Measurements from ENCODE around the gene KIAA0513. TPM values are rescaled to one million over a fixed set of nuclear protein-coding genes. Genes with fewer than 3 reads are reported as not detected.

KIAA0513 gene
- total and polyA plus RNA-seq, 5 donors from 2014 or later: 1.5 to 7.5 (median 3.3) TPM

GRCh38 chr16:85128079-85128837, 100.7 kb downstream of the KIAA0513 start:
- no peaks in the 10 kb centered on the region for H3K27me3 Mint-ChIP-seq
- no peak for ATAC-seq (ENCODE audit: low read depth in 2 of 2)
- H3K36me3 Mint-ChIP-seq: no peaks in the 10 kb centered on the region

GRCh38 chr16:85129876-85130704, 102.5 kb downstream of the KIAA0513 start:
- no peaks in the 10 kb centered on the region for H3K4me1 Mint-ChIP-seq
- H3K36me3 ChIP-seq (ENCODE audit: control insufficient read depth, insufficient read depth, low read length): no peaks in the 10 kb centered on the region
- DNase-seq (no peak), ATAC-seq (ENCODE audit: low read depth in 2 of 2) (no peak)
- H3K36me3 Mint-ChIP-seq: no peaks in the 10 kb centered on the region
- H3K27me3 Mint-ChIP-seq: no peaks in the 10 kb centered on the region
- no peaks in the 10 kb centered on the region for H3K9me3 ChIP-seq (ENCODE audit: control insufficient read depth in 2 of 2, low read length in 2 of 2)
- H3K9me3 Mint-ChIP-seq: no peaks in the 10 kb centered on the region
- H3K4me3 ChIP-seq (ENCODE audit: low read depth, low read length): no peak overlapping the region
- no peak overlapping the region for H3K27ac ChIP-seq (ENCODE audit: insufficient read depth, low read length, poor library complexity, severe bottlenecking)
- no peaks in the 10 kb centered on the region for H3K27me3 ChIP-seq (ENCODE audit: control insufficient read depth, insufficient read depth, low read length)
- no peak overlapping the region for H3K27ac Mint-ChIP-seq
- no peaks in the 10 kb centered on the region for H3K4me1 ChIP-seq (ENCODE audit: control insufficient read depth, insufficient read depth, low read length, poor library complexity, severe bottlenecking)
- H3K4me3 Mint-ChIP-seq: no peak overlapping the region

More at GRCh38 chr16:85128079-85128837, 100.7 kb downstream of the KIAA0513 start:
- Histone ChIP-seq H3K4me3 (ENCODE audit: low read depth, low read length) (no peak overlapping the region), H3K27me3 (ENCODE audit: control insufficient read depth, insufficient read depth, low read length) (no peaks in the 10 kb centered on the region), H3K4me1 (ENCODE audit: control insufficient read depth, insufficient read depth, low read length, poor library complexity, severe bottlenecking) (no peaks in the 10 kb centered on the region), H3K9me3 (ENCODE audit: control insufficient read depth in 2 of 2, low read length in 2 of 2) (no peaks in the 10 kb centered on the region), H3K36me3 (ENCODE audit: control insufficient read depth, insufficient read depth, low read length) (no peaks in the 10 kb centered on the region), H3K27ac (ENCODE audit: insufficient read depth, low read length, poor library complexity, severe bottlenecking) (no peak overlapping the region)
- Mint-ChIP-seq H3K4me3 (no peak overlapping the region), H3K27ac (no peak overlapping the region), H3K9me3 (no peaks in the 10 kb centered on the region), H3K4me1 (no peaks in the 10 kb centered on the region)
- no peak for DNase-seq

DNA sequence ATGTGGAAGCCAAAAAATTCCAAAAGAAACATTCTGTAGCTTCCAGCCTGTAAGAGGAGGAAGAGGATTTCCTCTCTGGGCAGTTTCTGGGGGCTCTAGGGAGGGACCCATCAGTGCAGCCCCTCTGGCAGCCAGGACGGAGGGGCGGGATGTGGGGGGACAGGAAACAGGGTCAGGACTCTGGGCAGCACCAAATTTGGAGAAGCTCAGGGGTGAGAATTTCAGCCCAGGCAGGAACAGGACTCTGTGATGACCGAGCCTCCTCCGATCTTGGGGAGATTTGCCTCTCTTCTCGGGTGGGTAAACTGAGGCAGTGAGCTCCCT, 103.1 kb downstream of the KIAA0513 start:
- no peaks in the 10 kb centered on the region for H3K36me3 Mint-ChIP-seq

GRCh38 chr16:85132456-85133289, 105.1 kb downstream of the KIAA0513 start:
- Histone ChIP-seq H3K27me3 (ENCODE audit: control insufficient read depth, insufficient read depth, low read length) (no peaks in the 10 kb centered on the region), H3K27ac (ENCODE audit: insufficient read depth, low read length, poor library complexity, severe bottlenecking) (no peak overlapping the region), H3K9me3 (ENCODE audit: control insufficient read depth in 2 of 2, low read length in 2 of 2) (no peaks in the 10 kb centered on the region), H3K36me3 (ENCODE audit: control insufficient read depth, insufficient read depth, low read length) (no peaks in the 10 kb centered on the region), H3K4me3 (ENCODE audit: low read depth, low read length) (no peak overlapping the region), H3K4me1 (ENCODE audit: control insufficient read depth, insufficient read depth, low read length, poor library complexity, severe bottlenecking) (no peaks in the 10 kb centered on the region)
- Mint-ChIP-seq H3K36me3 (no peaks in the 10 kb centered on the region), H3K9me3 (no peaks in the 10 kb centered on the region), H3K27me3 (peaks cover 14% of the 10 kb centered on the region), H3K4me1 (peaks cover 0 to 4% (median 0%) of the 10 kb centered on the region in 4 donors), H3K27ac (no peak overlapping the region), H3K4me3 (no peak overlapping the region)
- no peak for ATAC-seq (ENCODE audit: low read depth in 2 of 2)
- DNase-seq: no peak

More for the DNA sequence above, 103.1 kb downstream of the KIAA0513 start:
- Histone ChIP-seq H3K36me3 (ENCODE audit: control insufficient read depth, insufficient read depth, low read length) (no peaks in the 10 kb centered on the region), H3K4me3 (ENCODE audit: low read depth, low read length) (no peak overlapping the region), H3K27ac (ENCODE audit: insufficient read depth, low read length, poor library complexity, severe bottlenecking) (no peak overlapping the region), H3K4me1 (ENCODE audit: control insufficient read depth, insufficient read depth, low read length, poor library complexity, severe bottlenecking) (no peaks in the 10 kb centered on the region), H3K27me3 (ENCODE audit: control insufficient read depth, insufficient read depth, low read length) (no peaks in the 10 kb centered on the region), H3K9me3 (ENCODE audit: control insufficient read depth in 2 of 2, low read length in 2 of 2) (no peaks in the 10 kb centered on the region)
- no peak overlapping the region for H3K27ac Mint-ChIP-seq
- ATAC-seq (ENCODE audit: low read depth in 2 of 2): no peak
- DNase-seq: no peak
- H3K4me3 Mint-ChIP-seq: no peak overlapping the region
- H3K27me3 Mint-ChIP-seq: peaks cover under 1% of the 10 kb centered on the region
- no peaks in the 10 kb centered on the region for H3K4me1 Mint-ChIP-seq
- H3K9me3 Mint-ChIP-seq: no peaks in the 10 kb centered on the region

DNA sequence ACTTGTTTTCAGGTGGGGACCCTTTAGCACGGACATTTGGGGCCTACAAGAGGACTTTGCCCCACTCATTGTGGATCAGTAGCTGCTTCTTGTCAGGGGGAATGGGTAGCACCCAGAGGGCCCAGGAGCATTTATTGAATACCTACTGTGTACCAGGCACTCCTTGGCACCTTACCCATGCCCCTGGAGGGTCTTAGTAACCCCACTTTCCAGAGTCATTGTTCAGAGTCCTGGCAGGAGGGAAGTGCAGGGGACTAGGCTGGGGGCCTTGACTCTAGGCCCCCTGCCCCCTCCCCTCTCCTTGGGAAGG, 105.7 kb downstream of the KIAA0513 start:
- Mint-ChIP-seq H3K9me3 (no peaks in the 10 kb centered on the region), H3K4me3 (no peak overlapping the region), H3K27ac (no peak overlapping the region), H3K4me1 (peaks cover 0 to 7% (median 0%) of the 10 kb centered on the region in 4 donors), H3K27me3 (peaks cover 19% of the 10 kb centered on the region), H3K36me3 (no peaks in the 10 kb centered on the region)
- DNase-seq (no peak), ATAC-seq (ENCODE audit: low read depth in 2 of 2) (no peak)
- Histone ChIP-seq H3K9me3 (ENCODE audit: control insufficient read depth in 2 of 2, low read length in 2 of 2) (no peaks in the 10 kb centered on the region), H3K36me3 (ENCODE audit: control insufficient read depth, insufficient read depth, low read length) (no peaks in the 10 kb centered on the region), H3K27ac (ENCODE audit: insufficient read depth, low read length, poor library complexity, severe bottlenecking) (no peak overlapping the region), H3K4me3 (ENCODE audit: low read depth, low read length) (no peak overlapping the region), H3K27me3 (ENCODE audit: control insufficient read depth, insufficient read depth, low read length) (no peaks in the 10 kb centered on the region), H3K4me1 (ENCODE audit: control insufficient read depth, insufficient read depth, low read length, poor library complexity, severe bottlenecking) (no peaks in the 10 kb centered on the region)

GRCh38 chr16:85134076-85134788, 106.6 kb downstream of the KIAA0513 start:
- Mint-ChIP-seq H3K36me3 (no peaks in the 10 kb centered on the region), H3K9me3 (no peaks in the 10 kb centered on the region), H3K27me3 (peaks cover 29% of the 10 kb centered on the region), H3K4me1 (peaks cover 0 to 7% (median 0%) of the 10 kb centered on the region in 4 donors), H3K27ac (no peak overlapping the region), H3K4me3 (no peak overlapping the region)
- no peak for ATAC-seq (ENCODE audit: low read depth in 2 of 2)
- Histone ChIP-seq H3K4me3 (ENCODE audit: low read depth, low read length) (no peak overlapping the region), H3K27ac (ENCODE audit: insufficient read depth, low read length, poor library complexity, severe bottlenecking) (no peak overlapping the region), H3K9me3 (ENCODE audit: control insufficient read depth in 2 of 2, low read length in 2 of 2) (no peaks in the 10 kb centered on the region), H3K4me1 (ENCODE audit: control insufficient read depth, insufficient read depth, low read length, poor library complexity, severe bottlenecking) (no peaks in the 10 kb centered on the region), H3K27me3 (ENCODE audit: control insufficient read depth, insufficient read depth, low read length) (no peaks in the 10 kb centered on the region), H3K36me3 (ENCODE audit: control insufficient read depth, insufficient read depth, low read length) (no peaks in the 10 kb centered on the region)
- DNase-seq: no peak

DNA sequence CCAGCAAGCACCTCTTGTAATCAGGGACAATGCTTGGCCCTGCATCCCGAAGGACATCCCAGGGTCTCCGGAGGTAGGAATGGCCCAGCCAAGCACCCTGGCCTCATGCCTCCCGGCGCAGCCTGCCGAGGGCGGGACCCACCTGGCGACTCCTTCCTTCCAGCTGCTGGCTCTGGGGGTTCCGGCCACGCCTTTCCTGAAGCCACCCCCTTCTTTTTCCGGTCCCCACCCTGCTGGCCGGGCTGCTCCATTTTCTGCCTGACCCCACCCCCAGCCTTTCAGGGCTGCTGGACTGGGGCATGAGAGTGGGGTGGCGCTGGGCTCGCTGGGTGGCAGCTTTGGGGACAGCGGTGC, 107.2 kb downstream of the KIAA0513 start:
- ATAC-seq (ENCODE audit: low read depth in 2 of 2) (no peak), DNase-seq (peak in 1 of 3 donors; percentile 21)
- H3K9me3 ChIP-seq (ENCODE audit: control insufficient read depth in 2 of 2, low read length in 2 of 2): no peaks in the 10 kb centered on the region
- no peaks in the 10 kb centered on the region for H3K9me3 Mint-ChIP-seq
- no peaks in the 10 kb centered on the region for H3K27me3 ChIP-seq (ENCODE audit: control insufficient read depth, insufficient read depth, low read length)
- no peak overlapping the region for H3K27ac ChIP-seq (ENCODE audit: insufficient read depth, low read length, poor library complexity, severe bottlenecking)
- H3K36me3 Mint-ChIP-seq: no peaks in the 10 kb centered on the region
- H3K27me3 Mint-ChIP-seq: peaks cover 33% of the 10 kb centered on the region
- H3K4me3 Mint-ChIP-seq: no peak overlapping the region
- no peaks in the 10 kb centered on the region for H3K4me1 ChIP-seq (ENCODE audit: control insufficient read depth, insufficient read depth, low read length, poor library complexity, severe bottlenecking)
- H3K27ac Mint-ChIP-seq: peak overlapping the region in 1 of 3 donors; percentile 76
- peaks cover 0 to 7% (median 0%) of the 10 kb centered on the region in 4 donors for H3K4me1 Mint-ChIP-seq
- H3K4me3 ChIP-seq (ENCODE audit: low read depth, low read length): no peak overlapping the region
- no peaks in the 10 kb centered on the region for H3K36me3 ChIP-seq (ENCODE audit: control insufficient read depth, insufficient read depth, low read length)
